IMR-90 (cell line): Measurements from ENCODE around the gene MYO7B. TPM values are rescaled to one million over a fixed set of nuclear protein-coding genes. Genes with fewer than 3 reads are reported as not detected.

ENCODE experiments used
- ATAC-seq: fragments of 200-7000 bp; cut with Tn5 transposase; 2 replicates; pipeline ENCODE4 v1.9.1; 2020; ENCODE audit warnings: low read depth, mild to moderate bottlenecking, moderate library complexity
- BruUV-seq: library from RNA; stranded (reverse); fragments of 400-500 nt; replicated peaks from 2 replicates; lab custom pipeline; 2021; lab: Mats Ljungman, UMichigan
- CTCF ChIA-PET: fragments of 300-600 bp; formaldehyde crosslinking; extraction: SDS; loops from one replicate; lab custom pipeline; 2021; ENCODE audit warnings: antibody characterized with exemption; lab: Yijun Ruan, JAX
- POLR2A ChIA-PET: fragments of 300-600 bp; sonication (Branson Sonifier 250); formaldehyde crosslinking; loops from one replicate; lab custom pipeline; 2022; ENCODE audit warnings: antibody characterized with exemption; ENCODE audit not compliant: unreplicated experiment; lab: Charles Lee
- DNase-seq: peaks from one replicate; pipeline ENCODE4 v3.0.0; 2013
- H2AFZ ChIP-seq: replicated peaks from 2 replicates; pipeline ENCODE3; 2013; ENCODE audit warnings: low read length, mild to moderate bottlenecking; ENCODE audit not compliant: poor library complexity
- H2AK5ac ChIP-seq: 2 replicates; pipeline ENCODE4 v1.6.1; 2013; ENCODE audit warnings: low read depth, low read length, inconsistent platforms
- H2AK9ac ChIP-seq: replicated peaks from 2 replicates; pipeline ENCODE3; 2013; ENCODE audit warnings: mild to moderate bottlenecking, low read depth, low read length, moderate library complexity; ENCODE audit not compliant: poor library complexity
- H2BK120ac ChIP-seq: 2 replicates; pipeline ENCODE4 v1.6.1; 2013; ENCODE audit warnings: low read depth, low read length, inconsistent platforms
- H2BK15ac ChIP-seq: 3 replicates; pipeline ENCODE4 v1.6.1; 2013; ENCODE audit warnings: low read depth, low read length, inconsistent platforms
- H2BK20ac ChIP-seq: 2 replicates; pipeline ENCODE4 v1.6.1; 2013; ENCODE audit warnings: low read depth, mild to moderate bottlenecking, inconsistent platforms, low read length, moderate library complexity
- H2BK5ac ChIP-seq: 2 replicates; pipeline ENCODE4 v1.6.1; 2013; ENCODE audit warnings: mild to moderate bottlenecking, low read depth, low read length, inconsistent platforms; ENCODE audit not compliant: poor library complexity, severe bottlenecking
- H3K14ac ChIP-seq: replicated peaks from 2 replicates; pipeline ENCODE4 v1.6.1; 2013; ENCODE audit warnings: low read depth, low read length, inconsistent platforms
- H3K18ac ChIP-seq: 2 replicates; pipeline ENCODE4 v1.6.1; 2013; ENCODE audit warnings: low read depth, low read length, control low read depth
- H3K23ac ChIP-seq: 2 replicates; pipeline ENCODE4 v1.6.1; 2013; ENCODE audit warnings: low read depth, low read length, inconsistent platforms
- H3K27ac ChIP-seq: 2 replicates; pipeline ENCODE4 v1.5.1; 2013; ENCODE audit warnings: mild to moderate bottlenecking, control low read depth, low read length; ENCODE audit not compliant: insufficient read depth
- H3K27me3 ChIP-seq: 2 replicates; pipeline ENCODE4 v1.6.1; 2013; ENCODE audit warnings: low read length; ENCODE audit not compliant: control insufficient read depth, insufficient read depth
- H3K36me3 ChIP-seq: 2 replicates; pipeline ENCODE4 v1.6.1; 2013; ENCODE audit warnings: low read length, mixed read lengths; ENCODE audit not compliant: control insufficient read depth, insufficient read depth
- H3K4ac ChIP-seq: 2 replicates; pipeline ENCODE4 v1.6.1; 2013; ENCODE audit warnings: low read depth, low read length, inconsistent platforms
- H3K4me1 ChIP-seq: 2 replicates; pipeline ENCODE4 v1.6.1; 2013; ENCODE audit warnings: low read length, mixed read lengths; ENCODE audit not compliant: control insufficient read depth, insufficient read depth
- H3K4me2 ChIP-seq: 2 replicates; pipeline ENCODE4 v1.6.1; 2013; ENCODE audit warnings: low read depth, mild to moderate bottlenecking, control low read depth, low read length, moderate library complexity
- H3K4me3 ChIP-seq: 2 replicates; pipeline ENCODE4 v1.5.1; 2013; ENCODE audit warnings: low read depth, mild to moderate bottlenecking, control low read depth, low read length, moderate library complexity; ENCODE audit not compliant: insufficient read depth
- H3K56ac ChIP-seq: 2 replicates; pipeline ENCODE4 v1.6.1; 2013; ENCODE audit warnings: low read length, inconsistent platforms; ENCODE audit not compliant: insufficient read depth; ENCODE audit errors: extremely low read depth
- H3K79me1 ChIP-seq, 2 experiments: 2 replicates each; pipeline ENCODE4 v1.6.1; 2013; ENCODE audit warnings: low read length in 2 of 2, inconsistent platforms in 1 of 2, low read depth in 1 of 2
- H3K9ac ChIP-seq: 2 replicates; pipeline ENCODE4 v1.6.1; 2013; ENCODE audit warnings: low read depth, low read length, control low read depth
- H3K9me1 ChIP-seq: 2 replicates; pipeline ENCODE4 v1.6.1; 2013; ENCODE audit warnings: low read length, inconsistent platforms; ENCODE audit not compliant: insufficient read depth
- H3K9me3 ChIP-seq: 2 replicates; pipeline ENCODE4 v1.6.1; 2013; ENCODE audit warnings: low read length; ENCODE audit not compliant: control insufficient read depth, insufficient read depth
- H4K20me1 ChIP-seq: 2 replicates; pipeline ENCODE4 v1.6.1; 2013; ENCODE audit warnings: low read length, inconsistent platforms; ENCODE audit not compliant: insufficient read depth
- H4K5ac ChIP-seq: 2 replicates; pipeline ENCODE4 v1.6.1; 2013; ENCODE audit warnings: mild to moderate bottlenecking, low read depth, low read length, control low read depth
- H4K8ac ChIP-seq, 2 experiments: 2 replicates each; pipeline ENCODE4 v1.6.1; 2013; ENCODE audit warnings: low read depth in 2 of 2, low read length in 2 of 2, control low read depth in 1 of 2, inconsistent platforms in 1 of 2
- H4K91ac ChIP-seq: 2 replicates; pipeline ENCODE4 v1.6.1; 2013; ENCODE audit warnings: low read depth, low read length, inconsistent platforms; ENCODE audit not compliant: insufficient read depth
- CEBPB ChIP-seq: IDR thresholded peaks from 2 replicates; pipeline ENCODE4 v1.6.1; 2012; ENCODE audit warnings: low read depth, low read length, improper control_type of control experiment
- CHD1 ChIP-seq: IDR thresholded peaks from 2 replicates; pipeline ENCODE4 v1.6.1; 2012; ENCODE audit warnings: low read depth, low read length, improper control_type of control experiment
- FOS ChIP-seq: fragments of 150-350 bp; IDR thresholded peaks from 2 replicates; pipeline ENCODE4 v1.6.1; 2016; ENCODE audit warnings: low read depth, low read length
- MAFK ChIP-seq: IDR thresholded peaks from 2 replicates; pipeline ENCODE4 v1.6.1; 2012; ENCODE audit warnings: low read depth, low read length, improper control_type of control experiment
- MAZ ChIP-seq: IDR thresholded peaks from 2 replicates; pipeline ENCODE4 v1.6.1; 2012; ENCODE audit warnings: low read depth, mild to moderate bottlenecking, low read length, improper control_type of control experiment, moderate library complexity, borderline replicate concordance
- MXI1 ChIP-seq: IDR thresholded peaks from 2 replicates; pipeline ENCODE4 v1.6.1; 2012; ENCODE audit warnings: low read depth, mild to moderate bottlenecking, low read length, moderate library complexity, borderline replicate concordance
- NFE2L2 ChIP-seq: fragments of 150-350 bp; IDR thresholded peaks from 2 replicates; pipeline ENCODE4 v1.6.1; 2016; ENCODE audit warnings: low read depth, mild to moderate bottlenecking, low read length
- POLR2A ChIP-seq: IDR thresholded peaks from 2 replicates; pipeline ENCODE4 v1.6.1; 2012; ENCODE audit warnings: mild to moderate bottlenecking, low read depth, low read length
- RAD21 ChIP-seq: IDR thresholded peaks from 2 replicates; pipeline ENCODE4 v1.6.1; 2012; ENCODE audit warnings: low read length, improper control_type of control experiment
- RCOR1 ChIP-seq: IDR thresholded peaks from 2 replicates; pipeline ENCODE4 v1.6.1; 2012; ENCODE audit warnings: mild to moderate bottlenecking, low read length, improper control_type of control experiment; ENCODE audit not compliant: insufficient replicate concordance
- RFX5 ChIP-seq: IDR thresholded peaks from 2 replicates; pipeline ENCODE4 v1.8.0; 2012; ENCODE audit warnings: low read depth, mild to moderate bottlenecking, low read length, moderate library complexity
- SMC3 ChIP-seq: fragments of 150-350 bp; IDR thresholded peaks from 2 replicates; pipeline ENCODE4 v1.6.1; 2016; ENCODE audit warnings: low read depth, mild to moderate bottlenecking, antibody characterized with exemption, low read length, moderate library complexity
- USF2 ChIP-seq: fragments of 150-350 bp; IDR thresholded peaks from 2 replicates; pipeline ENCODE4 v1.6.1; 2017; ENCODE audit warnings: mild to moderate bottlenecking, antibody characterized with exemption, low read length, low read depth
- WGBS, 2 experiments: methylation state at CpG; one replicate each; pipeline versions ENCODE4 v1.1.5 to v1.1.7; 2013; ENCODE audit warnings: missing lambda C conversion rate in 2 of 2; ENCODE audit not compliant: insufficient read length in 1 of 2; ENCODE audit errors: extremely low coverage in 2 of 2; 5-methylcytosine and 5-hydroxymethylcytosine counted together
- dilution Hi-C: fragments of 300-500 bp; cut with HindIII; formaldehyde crosslinking; loops from one replicate; pipeline ENCODE4 v1.14.3; 2018; ENCODE audit warnings: low sequenced_read_pairs; ENCODE audit not compliant: unreplicated experiment
- in situ Hi-C: fragments of 300-500 bp; cut with MboI; formaldehyde crosslinking; loops from 3 replicates; pipeline ENCODE4 v1.14.3; 2019; ENCODE audit warnings: low sequenced_read_pairs, inconsistent platforms, mixed read lengths
- intact Hi-C: fragments of 100-400 bp; cut with micrococcal nuclease; formaldehyde crosslinking; loops from 2 replicates; pipeline ENCODE4 v1.10.0; 2022
- polyA plus RNA-seq, 3 experiments: library from polyadenylated mRNA; depleted of rRNA; stranded (reverse); fragments of >200 nt; gene quantifications; 2 replicates each; pipeline ENCODE4 v1.2.3, GENCODE V29; 2012; ENCODE audit warnings: low replicate concordance in 1 of 3
- total RNA-seq: library from RNA; depleted of rRNA; stranded (reverse); fragments of >200 nt; gene quantifications from 2 replicates; pipeline ENCODE4 v1.2.3, GENCODE V29; 2012

MYO7B gene
- total and polyA plus RNA-seq, 2 of the 4 experiments (the other 2 are of a cell fraction): 0.18 to 0.46 TPM

GRCh38 chr2:127631541-127631996, 96.1 kb downstream of the MYO7B start:
- TF ChIP-seq NFE2L2: no peak
- no peak for TF ChIP-seq RAD21
- TF ChIP-seq MXI1: no peak
- TF ChIP-seq SMC3: no peak
- TF ChIP-seq CHD1: no peak
- TF ChIP-seq MAZ: no peak
- no peak for TF ChIP-seq CEBPB
- TF ChIP-seq RCOR1: no peak
- no peak for TF ChIP-seq MAFK
- no peak for TF ChIP-seq POLR2A
- no peak for TF ChIP-seq RFX5
- TF ChIP-seq FOS: no peak
- no peak for TF ChIP-seq USF2
- Histone ChIP-seq H3K23ac (no peak overlapping the region), H3K18ac (no peak overlapping the region), H2BK20ac (no peak overlapping the region), H4K91ac (no peak overlapping the region), H3K4me2 (no peak overlapping the region), H2AK9ac (no peak overlapping the region), H4K5ac (no peak overlapping the region), H3K79me1 (no peaks in the 10 kb centered on the region), H3K14ac (no peak overlapping the region), H3K9me1 (peaks cover 4% of the 10 kb centered on the region; the same call in 1 of the 2 replicates), H4K20me1 (no peaks in the 10 kb centered on the region), H3K56ac (no peak overlapping the region), H3K36me3 (no peaks in the 10 kb centered on the region), H3K27ac (no peak overlapping the region), H3K9ac (no peak overlapping the region), H3K4me1 (peaks cover 2% of the 10 kb centered on the region; the same call in 1 of the 2 replicates), H2BK120ac (no peak overlapping the region), H3K4me3 (no peak overlapping the region), H3K4ac (no peak overlapping the region), H2BK15ac (no peak overlapping the region), H2AFZ (no peak overlapping the region), H2BK5ac (no peak overlapping the region), H4K8ac (no peak overlapping the region), H2AK5ac (no peak overlapping the region), H3K27me3 (no peaks in the 10 kb centered on the region; the same call in 1 of the 2 replicates), H3K9me3 (no peaks in the 10 kb centered on the region)
- ATAC-seq: no peak
- WGBS, 2 experiments: 100% methylated on average over 1 of the region's 16 CpGs; no CpG with 5 or more reads in 1 of the 2 experiments
- in situ Hi-C loops: no loop called here
- no TSS peak for BruUV-seq
- no peak for DNase-seq
- CTCF ChIA-PET: no interaction called here
- POLR2A ChIA-PET: no interaction called here
- intact Hi-C loops: no loop called here
- dilution Hi-C loops: no loop called here
